ENCODE results near the gene PHACTR3. TPM values are rescaled to one million over a fixed set of nuclear protein-coding genes. Genes with fewer than 3 reads are reported as not detected.

Gene PHACTR3
- total RNA-seq, 1 experiment from 2014 or later: 0.10 TPM

GRCh38 chr20:59746155-59746554 lies 141.8 kb downstream of the PHACTR3 start:
- no peak overlapping the region for H3K27ac ChIP-seq (ENCODE audit: low read length)
- H3K27me3 ChIP-seq (ENCODE audit: control insufficient read depth, insufficient read depth, low read length): peaks cover 5% of the 10 kb centered on the region; the same call in 1 of the 2 replicates
- intact Hi-C loops (cut with micrococcal nuclease; ENCODE audit: unreplicated experiment) (no loop called here), in situ Hi-C loops (cut with HindIII; ENCODE audit: low pct_unique_long_range_greater_than_20kb, low sequenced_read_pairs) (no loop called here)
- ChIA-PET POLR2A (no interaction called here), CTCF (no interaction called here)
- BruUV-seq (replicated peaks): no TSS peak
- DNase-seq (ENCODE audit: low read depth, low spot score) (no peak), ATAC-seq (no peak)
- no peaks in the 10 kb centered on the region for H3K4me1 ChIP-seq (ENCODE audit: control insufficient read depth, insufficient read depth, low read length)
- no peaks in the 10 kb centered on the region for H3K36me3 ChIP-seq (ENCODE audit: control insufficient read depth, insufficient read depth, low read length)
- TF ChIP-seq SIN3A (IDR thresholded peaks at IDR 0.05; ENCODE audit: borderline replicate concordance, insufficient read depth, low read depth, low read length): no peak
- no peak for TF ChIP-seq POLR2AphosphoS5 (IDR thresholded peaks at IDR 0.05; ENCODE audit: low read depth, low read length)
- TF ChIP-seq TCF7L2 (IDR thresholded peaks at IDR 0.05; ENCODE audit: low read depth, low read length): no peak
- no peak for TF ChIP-seq REST (IDR thresholded peaks at IDR 0.05; ENCODE audit: insufficient read depth in 1 of 2, low read depth in 2 of 2, low read length in 1 of 2)
- no peak for TF ChIP-seq CTCF (IDR thresholded peaks at IDR 0.05)
- no peak overlapping the region for H3K4me3 ChIP-seq (ENCODE audit: low read depth in 2 of 2, low read length in 2 of 2)
- H3K9me3 ChIP-seq (ENCODE audit: control insufficient read depth, insufficient read depth, low read depth, low read length): no peaks in the 10 kb centered on the region

- Histone ChIP-seq H3K9me3 (ENCODE audit: control insufficient read depth, insufficient read depth, low read depth, low read length) (no peaks in the 10 kb centered on the region), H3K4me3 (ENCODE audit: low read depth in 2 of 2, low read length in 2 of 2) (no peak overlapping the region), H3K27me3 (ENCODE audit: control insufficient read depth, insufficient read depth, low read length) (peaks cover 5% of the 10 kb centered on the region; the same call in 1 of the 2 replicates), H3K4me1 (ENCODE audit: control insufficient read depth, insufficient read depth, low read length) (no peaks in the 10 kb centered on the region), H3K36me3 (ENCODE audit: control insufficient read depth, insufficient read depth, low read length) (no peaks in the 10 kb centered on the region), H3K27ac (ENCODE audit: low read length) (no peak overlapping the region)
- ChIA-PET CTCF (no interaction called here), POLR2A (no interaction called here)
- no TSS peak for BruUV-seq (replicated peaks)
- no peak for TF ChIP-seq POLR2AphosphoS5 (IDR thresholded peaks at IDR 0.05; ENCODE audit: low read depth, low read length)
- no peak for TF ChIP-seq CTCF (IDR thresholded peaks at IDR 0.05)
- no peak for TF ChIP-seq REST (IDR thresholded peaks at IDR 0.05; ENCODE audit: insufficient read depth in 1 of 2, low read depth in 2 of 2, low read length in 1 of 2)
- TF ChIP-seq TCF7L2 (IDR thresholded peaks at IDR 0.05; ENCODE audit: low read depth, low read length): no peak
- intact Hi-C loops (cut with micrococcal nuclease; ENCODE audit: unreplicated experiment): no loop called here
- no peak for ATAC-seq
- in situ Hi-C loops (cut with HindIII; ENCODE audit: low pct_unique_long_range_greater_than_20kb, low sequenced_read_pairs): no loop called here
- DNase-seq (ENCODE audit: low read depth, low spot score): no peak
These were observed 143.6 kb downstream of the PHACTR3 start for GRCh38 chr20:59747671-59748515.
